ENCODE results near the gene RNASEH2A. TPM values are rescaled to one million over a fixed set of nuclear protein-coding genes. Genes with fewer than 3 reads are reported as not detected.

Gene RNASEH2A
- total and polyA plus RNA-seq, 2 of the 13 experiments (the other 11 are each of a cell fraction or from before 2014, with no cell fraction given) = 25.1 to 35.8 TPM

- no peak for TF ChIP-seq ARID3A (IDR thresholded peaks at IDR 0.05; ENCODE audit: low read depth, low read length)
- TF ChIP-seq ZNF691 (CRISPR knock-in tag; IDR thresholded peaks at IDR 0.05; ENCODE audit: borderline replicate concordance, low read depth) = 0 out of 2 replicates have a peak, but pooled peaks have one; percentile 23
- TF ChIP-seq PATZ1 (CRISPR knock-in tag; IDR thresholded peaks at IDR 0.05) = peak; percentile 80
- TF ChIP-seq ZNF264 (CRISPR knock-in tag; IDR thresholded peaks at IDR 0.05) = 0 out of 2 replicates have a peak, but pooled peaks have one; percentile 34
- TF ChIP-seq SOX6 (IDR thresholded peaks at IDR 0.05) = no peak
- peak; percentile 22 for TF ChIP-seq SOX6 (CRISPR knock-in tag; IDR thresholded peaks at IDR 0.05)
- TF ChIP-seq ZFP37 (CRISPR knock-in tag; IDR thresholded peaks at IDR 0.05; ENCODE audit: borderline replicate concordance) = 0 out of 2 replicates have a peak, but pooled peaks have one; percentile 21
- TF ChIP-seq PAXIP1 (CRISPR knock-in tag; conservative IDR thresholded peaks at IDR 0.05) = peak; percentile 36; the same call in 1 of the 2 replicates
- no peak for TF ChIP-seq EED (CRISPR knock-in tag; IDR thresholded peaks at IDR 0.05)
- no peak for TF ChIP-seq ZNF354B (CRISPR knock-in tag; IDR thresholded peaks at IDR 0.05)
- TF ChIP-seq SRY (CRISPR knock-in tag; IDR thresholded peaks at IDR 0.05) = no peak
- TF ChIP-seq STAT6 (CRISPR knock-in tag; IDR thresholded peaks at IDR 0.05; ENCODE audit: borderline replicate concordance) = no peak
- no peak for TF ChIP-seq CC2D1A (CRISPR knock-in tag; IDR thresholded peaks at IDR 0.05)
- TF ChIP-seq HNF1B (CRISPR knock-in tag; IDR thresholded peaks at IDR 0.05) = peak; percentile 54; the same call in 1 of the 2 replicates
- 0 out of 2 replicates have a peak, but pooled peaks have one; percentile 45 for TF ChIP-seq ZNF761 (CRISPR knock-in tag; conservative IDR thresholded peaks at IDR 0.05)
These were observed 16.3 kb upstream of the RNASEH2A start (continued) for GRCh38 chr19:12789904-12790619.
